ENCODE results near the gene COLEC12.

GRCh38 chr18:495452-495851, 5.0 kb downstream of the COLEC12 start:
- no peak for TF ChIP-seq POLR2A (IDR thresholded peaks at IDR 0.05)
- TF ChIP-seq, protein P1, sequence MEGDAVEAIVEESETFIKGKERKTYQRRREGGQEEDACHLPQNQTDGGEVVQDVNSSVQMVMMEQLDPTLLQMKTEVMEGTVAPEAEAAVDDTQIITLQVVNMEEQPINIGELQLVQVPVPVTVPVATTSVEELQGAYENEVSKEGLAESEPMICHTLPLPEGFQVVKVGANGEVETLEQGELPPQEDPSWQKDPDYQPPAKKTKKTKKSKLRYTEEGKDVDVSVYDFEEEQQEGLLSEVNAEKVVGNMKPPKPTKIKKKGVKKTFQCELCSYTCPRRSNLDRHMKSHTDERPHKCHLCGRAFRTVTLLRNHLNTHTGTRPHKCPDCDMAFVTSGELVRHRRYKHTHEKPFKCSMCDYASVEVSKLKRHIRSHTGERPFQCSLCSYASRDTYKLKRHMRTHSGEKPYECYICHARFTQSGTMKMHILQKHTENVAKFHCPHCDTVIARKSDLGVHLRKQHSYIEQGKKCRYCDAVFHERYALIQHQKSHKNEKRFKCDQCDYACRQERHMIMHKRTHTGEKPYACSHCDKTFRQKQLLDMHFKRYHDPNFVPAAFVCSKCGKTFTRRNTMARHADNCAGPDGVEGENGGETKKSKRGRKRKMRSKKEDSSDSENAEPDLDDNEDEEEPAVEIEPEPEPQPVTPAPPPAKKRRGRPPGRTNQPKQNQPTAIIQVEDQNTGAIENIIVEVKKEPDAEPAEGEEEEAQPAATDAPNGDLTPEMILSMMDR (IDR thresholded peaks at IDR 0.05): no peak

Measured in lower leg skin (tissue), 3 donors.